Measurements from ENCODE around the gene INHBE. TPM values are rescaled to one million over a fixed set of nuclear protein-coding genes. Genes with fewer than 3 reads are reported as not detected.

INHBE gene
- total RNA-seq, 2 experiments from 2014 or later = not detected

DNA sequence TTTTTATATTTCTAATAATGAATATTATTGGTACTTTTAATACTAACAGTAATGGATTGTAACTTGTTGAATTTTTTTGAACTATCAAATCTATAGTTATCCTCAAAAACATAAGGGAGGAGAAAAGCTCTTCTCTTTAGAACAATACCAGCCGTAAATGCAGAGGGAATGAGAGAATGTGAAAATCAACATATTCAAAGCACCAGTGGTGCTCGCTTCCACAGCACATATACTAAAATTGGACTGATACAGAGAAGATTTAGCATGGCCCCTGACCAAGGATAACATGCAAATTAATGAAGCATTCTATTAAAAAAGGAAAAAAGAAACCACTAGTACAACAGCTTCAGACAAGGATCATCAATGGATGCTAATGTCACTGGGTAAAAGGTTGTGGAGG lies 40.0 kb upstream of the INHBE start:
- Histone ChIP-seq H3K9me3 (ENCODE audit: control insufficient read depth in 1 of 2, insufficient read depth in 1 of 2, low read length in 2 of 2) (no peaks in the 10 kb centered on the region), H3K27me3 (ENCODE audit: control insufficient read depth in 1 of 2, insufficient read depth in 2 of 2, low read length in 2 of 2) (no peaks in the 10 kb centered on the region), H3K36me3 (ENCODE audit: insufficient read depth, low read length) (peaks cover 16% of the 10 kb centered on the region), H3K4me1 (ENCODE audit: insufficient read depth, low read length) (no peaks in the 10 kb centered on the region), H3K27ac (ENCODE audit: low read depth in 1 of 2, low read length in 2 of 2) (no peak overlapping the region), H3K4me3 (ENCODE audit: low read length) (no peak overlapping the region)
- Mint-ChIP-seq H3K27me3 (no peaks in the 10 kb centered on the region), H3K36me3 (ENCODE audit: low read depth) (peaks cover 42% of the 10 kb centered on the region), H3K4me1 (ENCODE audit: low read depth) (peaks cover 56% of the 10 kb centered on the region), H3K27ac (no peak overlapping the region), H3K4me3 (no peak overlapping the region), H3K9me3 (no peaks in the 10 kb centered on the region)
- TF ChIP-seq, protein P1, sequence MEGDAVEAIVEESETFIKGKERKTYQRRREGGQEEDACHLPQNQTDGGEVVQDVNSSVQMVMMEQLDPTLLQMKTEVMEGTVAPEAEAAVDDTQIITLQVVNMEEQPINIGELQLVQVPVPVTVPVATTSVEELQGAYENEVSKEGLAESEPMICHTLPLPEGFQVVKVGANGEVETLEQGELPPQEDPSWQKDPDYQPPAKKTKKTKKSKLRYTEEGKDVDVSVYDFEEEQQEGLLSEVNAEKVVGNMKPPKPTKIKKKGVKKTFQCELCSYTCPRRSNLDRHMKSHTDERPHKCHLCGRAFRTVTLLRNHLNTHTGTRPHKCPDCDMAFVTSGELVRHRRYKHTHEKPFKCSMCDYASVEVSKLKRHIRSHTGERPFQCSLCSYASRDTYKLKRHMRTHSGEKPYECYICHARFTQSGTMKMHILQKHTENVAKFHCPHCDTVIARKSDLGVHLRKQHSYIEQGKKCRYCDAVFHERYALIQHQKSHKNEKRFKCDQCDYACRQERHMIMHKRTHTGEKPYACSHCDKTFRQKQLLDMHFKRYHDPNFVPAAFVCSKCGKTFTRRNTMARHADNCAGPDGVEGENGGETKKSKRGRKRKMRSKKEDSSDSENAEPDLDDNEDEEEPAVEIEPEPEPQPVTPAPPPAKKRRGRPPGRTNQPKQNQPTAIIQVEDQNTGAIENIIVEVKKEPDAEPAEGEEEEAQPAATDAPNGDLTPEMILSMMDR (IDR thresholded peaks at IDR 0.05) = no peak
- ATAC-seq (ENCODE audit: poor library complexity) = no peak
- POLR2A ChIA-PET = interaction anchor here (0.8 kb wide), 1 partner anchor 195 kb away, joined by 3 read pairs; no protein-coding TSS in a partner anchor
- intact Hi-C loops (cut with DNase I, micrococcal nuclease) = no loop called here
- CTCF ChIA-PET = no interaction called here
- DNase-seq = no peak

DNA sequence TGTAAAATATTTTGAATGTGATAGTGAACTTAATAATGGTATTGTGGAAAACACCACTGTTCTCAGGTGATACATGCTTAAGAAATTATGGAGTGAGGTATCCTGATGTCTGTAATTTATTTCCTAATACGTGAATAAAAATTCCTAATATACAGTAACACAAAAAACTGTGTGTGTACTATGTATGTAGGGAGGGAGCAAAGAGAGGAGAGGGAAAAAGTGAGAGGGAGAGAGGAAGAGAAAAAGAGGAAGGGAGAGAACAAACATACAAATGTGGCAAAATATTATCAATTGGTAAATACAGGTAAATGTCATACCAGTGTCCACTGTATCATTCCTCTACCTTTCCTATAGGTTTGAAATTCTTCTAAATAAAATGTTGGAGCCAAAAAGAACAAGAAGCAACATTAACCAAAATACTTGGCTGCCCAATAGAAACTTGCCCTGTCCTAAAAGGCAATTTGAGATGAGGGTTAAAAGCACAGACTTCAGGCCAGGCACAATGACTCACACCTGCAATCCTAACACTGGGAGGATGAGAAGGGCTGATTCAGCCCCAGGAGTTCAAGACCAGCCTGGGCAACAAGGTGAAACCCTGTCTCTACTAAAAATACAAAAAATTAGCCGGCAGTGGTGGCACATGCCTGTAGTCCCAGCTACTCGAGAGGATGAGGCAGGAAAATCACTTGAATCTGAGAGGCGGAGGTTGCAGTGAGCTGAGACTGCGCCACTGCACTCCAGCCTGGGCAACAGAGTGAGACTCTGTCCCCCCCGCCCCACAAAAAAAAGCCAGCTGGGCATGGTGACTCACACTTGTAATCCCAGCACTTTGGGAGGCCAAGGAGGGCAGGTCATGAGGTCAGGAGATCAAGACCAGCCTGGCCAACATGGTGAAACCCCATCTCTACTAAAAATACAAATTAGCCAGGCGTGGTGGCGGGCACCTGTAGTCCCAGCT lies 38.8 kb upstream of the INHBE start:
- no peak overlapping the region for H3K4me3 Mint-ChIP-seq

DNA sequence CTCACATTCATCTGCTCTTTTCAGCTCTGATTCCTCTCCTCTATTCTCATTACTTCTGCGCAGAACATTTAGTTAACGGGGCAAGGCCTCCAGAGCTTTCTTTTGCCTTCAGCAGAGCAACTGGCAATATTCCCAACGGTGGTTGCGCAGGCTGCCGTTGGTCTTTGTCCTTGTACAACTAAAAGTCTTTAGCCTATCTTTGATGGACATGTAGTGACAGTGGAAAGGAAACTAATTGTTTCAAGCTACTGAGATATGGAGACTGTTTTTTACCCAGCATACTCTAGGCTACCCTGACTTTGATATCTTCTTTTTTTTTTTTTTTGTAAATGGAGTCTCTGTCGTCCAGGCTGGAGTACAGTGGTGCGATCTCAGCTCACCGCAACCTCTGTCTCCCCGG lies 36.9 kb upstream of the INHBE start:
- peaks cover 53% of the 10 kb centered on the region for H3K4me1 Mint-ChIP-seq (ENCODE audit: low read depth)
- H3K27ac Mint-ChIP-seq = peak overlapping the region; percentile 23
- no peak overlapping the region for H3K4me3 ChIP-seq (ENCODE audit: low read length)
- DNase-seq (no peak), ATAC-seq (ENCODE audit: poor library complexity) (no peak)
- no peak overlapping the region for H3K4me3 Mint-ChIP-seq
- H3K27ac ChIP-seq (ENCODE audit: low read depth in 1 of 2, low read length in 2 of 2) = no peak overlapping the region
- ChIA-PET POLR2A (no interaction called here), CTCF (interaction anchor here (0.6 kb wide), 1 partner anchor 8 kb away, joined by 4 read pairs; no protein-coding TSS in a partner anchor)
- no peaks in the 10 kb centered on the region for H3K9me3 Mint-ChIP-seq
- H3K36me3 Mint-ChIP-seq (ENCODE audit: low read depth) = peaks cover 50% of the 10 kb centered on the region
- TF ChIP-seq, protein P1 (IDR thresholded peaks at IDR 0.05) = no peak
- intact Hi-C loops (cut with DNase I, micrococcal nuclease) = no loop called here
- peaks cover 3% of the 10 kb centered on the region for H3K4me1 ChIP-seq (ENCODE audit: insufficient read depth, low read length)
- H3K36me3 ChIP-seq (ENCODE audit: insufficient read depth, low read length) = peaks cover 18% of the 10 kb centered on the region
- H3K27me3 ChIP-seq (ENCODE audit: control insufficient read depth in 1 of 2, insufficient read depth in 2 of 2, low read length in 2 of 2) = no peaks in the 10 kb centered on the region
- no peaks in the 10 kb centered on the region for H3K27me3 Mint-ChIP-seq
- H3K9me3 ChIP-seq (ENCODE audit: control insufficient read depth in 1 of 2, insufficient read depth in 1 of 2, low read length in 2 of 2) = no peaks in the 10 kb centered on the region

More for the DNA sequence above, 38.8 kb upstream of the INHBE start:
- Mint-ChIP-seq H3K4me1 (ENCODE audit: low read depth) (peaks cover 56% of the 10 kb centered on the region), H3K36me3 (ENCODE audit: low read depth) (peaks cover 50% of the 10 kb centered on the region), H3K27me3 (no peaks in the 10 kb centered on the region), H3K9me3 (no peaks in the 10 kb centered on the region), H3K27ac (peak overlapping the region; percentile 40)
- Histone ChIP-seq H3K27me3 (ENCODE audit: control insufficient read depth in 1 of 2, insufficient read depth in 2 of 2, low read length in 2 of 2) (no peaks in the 10 kb centered on the region), H3K4me3 (ENCODE audit: low read length) (no peak overlapping the region), H3K27ac (ENCODE audit: low read depth in 1 of 2, low read length in 2 of 2) (no peak overlapping the region), H3K4me1 (ENCODE audit: insufficient read depth, low read length) (no peaks in the 10 kb centered on the region), H3K9me3 (ENCODE audit: control insufficient read depth in 1 of 2, insufficient read depth in 1 of 2, low read length in 2 of 2) (no peaks in the 10 kb centered on the region), H3K36me3 (ENCODE audit: insufficient read depth, low read length) (peaks cover 14% of the 10 kb centered on the region)
- ATAC-seq (ENCODE audit: poor library complexity) (no peak), DNase-seq (no peak)
- TF ChIP-seq, protein P1 (IDR thresholded peaks at IDR 0.05) = no peak
- ChIA-PET POLR2A (no interaction called here), CTCF (interaction anchor here (0.7 kb wide), 1 partner anchor 841 kb away, joined by 3 read pairs; no protein-coding TSS in a partner anchor)
- intact Hi-C loops (cut with DNase I, micrococcal nuclease) = no loop called here

Data from CD4-positive, alpha-beta T cell (primary cell).